ENCODE data around the gene PTER.

PTER gene, protein sequence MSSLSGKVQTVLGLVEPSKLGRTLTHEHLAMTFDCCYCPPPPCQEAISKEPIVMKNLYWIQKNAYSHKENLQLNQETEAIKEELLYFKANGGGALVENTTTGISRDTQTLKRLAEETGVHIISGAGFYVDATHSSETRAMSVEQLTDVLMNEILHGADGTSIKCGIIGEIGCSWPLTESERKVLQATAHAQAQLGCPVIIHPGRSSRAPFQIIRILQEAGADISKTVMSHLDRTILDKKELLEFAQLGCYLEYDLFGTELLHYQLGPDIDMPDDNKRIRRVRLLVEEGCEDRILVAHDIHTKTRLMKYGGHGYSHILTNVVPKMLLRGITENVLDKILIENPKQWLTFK

DNA sequence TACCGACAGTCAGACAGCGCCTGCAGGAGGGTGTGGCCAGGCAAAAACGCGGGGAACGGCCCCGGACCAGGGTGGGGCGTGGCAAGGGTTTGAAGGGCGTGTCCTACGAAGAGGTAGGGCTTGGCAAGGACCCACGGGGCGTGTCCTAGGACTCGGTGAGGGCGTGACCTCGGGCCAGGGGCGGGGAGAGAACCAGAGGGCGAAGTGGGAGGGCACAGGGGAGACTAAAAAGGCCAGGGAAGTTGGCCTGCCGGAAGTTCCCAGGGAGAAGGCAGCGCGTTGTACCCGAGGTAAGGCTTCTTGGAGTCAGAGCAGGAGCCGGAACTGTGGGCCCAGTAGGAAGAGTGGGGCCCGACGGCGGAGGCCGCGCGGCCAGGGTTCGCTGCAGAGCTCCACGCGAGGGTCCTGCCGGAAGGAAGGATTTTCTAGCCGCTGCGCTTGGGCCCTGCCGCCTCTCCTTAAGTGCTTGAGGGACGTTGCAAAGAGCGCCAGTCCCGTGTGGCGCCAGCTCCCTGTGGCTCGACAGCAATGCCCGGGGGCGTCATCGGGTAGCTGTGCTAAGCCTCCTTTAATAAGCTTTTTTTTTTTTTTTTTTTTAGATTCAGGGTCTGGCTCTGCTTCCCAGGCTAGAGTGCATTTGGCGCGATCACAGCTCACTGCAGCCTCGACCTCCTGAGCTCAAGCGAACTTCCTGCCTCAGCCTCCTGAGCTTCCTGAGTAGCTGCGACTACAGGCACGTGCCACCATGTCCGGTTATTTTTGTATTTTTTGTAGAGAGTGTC lies at the start of gene PTER:
PTER (plus strand) TSS at position 253 of the 782 bp plus-strand sequence. CDS start 47,375 bp downstream, outside the sequence.
- Histone ChIP-seq H3K4me3 (replicated peaks; ENCODE audit: low read depth, low read length) (peak within 1 kb of the TSS; percentile 79), H3K36me3 (ENCODE audit: control insufficient read depth, insufficient read depth, low read length) (no peaks in the 10 kb centered on the region), H3K27me3 (replicated peaks; ENCODE audit: control insufficient read depth, insufficient read depth, low read length) (no peaks in the 10 kb centered on the region)
- TF ChIP-seq, protein P1, sequence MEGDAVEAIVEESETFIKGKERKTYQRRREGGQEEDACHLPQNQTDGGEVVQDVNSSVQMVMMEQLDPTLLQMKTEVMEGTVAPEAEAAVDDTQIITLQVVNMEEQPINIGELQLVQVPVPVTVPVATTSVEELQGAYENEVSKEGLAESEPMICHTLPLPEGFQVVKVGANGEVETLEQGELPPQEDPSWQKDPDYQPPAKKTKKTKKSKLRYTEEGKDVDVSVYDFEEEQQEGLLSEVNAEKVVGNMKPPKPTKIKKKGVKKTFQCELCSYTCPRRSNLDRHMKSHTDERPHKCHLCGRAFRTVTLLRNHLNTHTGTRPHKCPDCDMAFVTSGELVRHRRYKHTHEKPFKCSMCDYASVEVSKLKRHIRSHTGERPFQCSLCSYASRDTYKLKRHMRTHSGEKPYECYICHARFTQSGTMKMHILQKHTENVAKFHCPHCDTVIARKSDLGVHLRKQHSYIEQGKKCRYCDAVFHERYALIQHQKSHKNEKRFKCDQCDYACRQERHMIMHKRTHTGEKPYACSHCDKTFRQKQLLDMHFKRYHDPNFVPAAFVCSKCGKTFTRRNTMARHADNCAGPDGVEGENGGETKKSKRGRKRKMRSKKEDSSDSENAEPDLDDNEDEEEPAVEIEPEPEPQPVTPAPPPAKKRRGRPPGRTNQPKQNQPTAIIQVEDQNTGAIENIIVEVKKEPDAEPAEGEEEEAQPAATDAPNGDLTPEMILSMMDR (IDR thresholded peaks at IDR 0.05; ENCODE audit: insufficient read depth, low read length, poor library complexity, severe bottlenecking) = no peak
- DNase-seq (ENCODE audit: extremely low read depth, insufficient read length) = peak; percentile 95

DNA sequence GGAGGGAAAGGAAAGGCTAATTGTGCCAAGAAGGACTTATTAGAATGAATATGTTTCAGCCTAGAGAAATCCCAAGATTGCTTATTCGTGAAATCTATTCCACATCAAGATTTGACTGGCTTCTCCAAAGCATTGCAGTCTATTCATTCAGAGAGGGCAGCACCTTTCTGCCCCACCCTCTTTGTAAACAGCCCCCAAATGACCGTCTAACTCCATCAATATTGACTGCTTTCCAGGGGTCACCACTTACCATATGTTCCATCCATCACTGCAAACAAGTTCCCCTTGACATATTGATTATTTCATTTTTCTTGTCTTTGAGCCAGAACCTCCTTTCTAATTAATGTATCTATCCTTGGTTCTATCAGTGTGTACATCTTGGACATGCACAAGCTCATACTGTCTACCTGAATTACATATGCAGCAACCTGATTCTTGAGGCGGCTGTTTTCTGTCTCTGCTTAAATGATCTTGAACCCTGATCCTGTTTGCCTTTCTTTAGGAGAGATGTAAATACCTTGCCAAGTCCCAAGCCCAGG lies 44.2 kb upstream of the PTER start:
- TF ChIP-seq, protein P1 (IDR thresholded peaks at IDR 0.05; ENCODE audit: insufficient read depth, low read length, poor library complexity, severe bottlenecking) = no peak
- Histone ChIP-seq H3K4me3 (replicated peaks; ENCODE audit: low read depth, low read length) (no peak overlapping the region), H3K36me3 (ENCODE audit: control insufficient read depth, insufficient read depth, low read length) (no peaks in the 10 kb centered on the region), H3K27me3 (replicated peaks; ENCODE audit: control insufficient read depth, insufficient read depth, low read length) (no peaks in the 10 kb centered on the region)
- DNase-seq (ENCODE audit: extremely low read depth, insufficient read length) = no peak

DNA sequence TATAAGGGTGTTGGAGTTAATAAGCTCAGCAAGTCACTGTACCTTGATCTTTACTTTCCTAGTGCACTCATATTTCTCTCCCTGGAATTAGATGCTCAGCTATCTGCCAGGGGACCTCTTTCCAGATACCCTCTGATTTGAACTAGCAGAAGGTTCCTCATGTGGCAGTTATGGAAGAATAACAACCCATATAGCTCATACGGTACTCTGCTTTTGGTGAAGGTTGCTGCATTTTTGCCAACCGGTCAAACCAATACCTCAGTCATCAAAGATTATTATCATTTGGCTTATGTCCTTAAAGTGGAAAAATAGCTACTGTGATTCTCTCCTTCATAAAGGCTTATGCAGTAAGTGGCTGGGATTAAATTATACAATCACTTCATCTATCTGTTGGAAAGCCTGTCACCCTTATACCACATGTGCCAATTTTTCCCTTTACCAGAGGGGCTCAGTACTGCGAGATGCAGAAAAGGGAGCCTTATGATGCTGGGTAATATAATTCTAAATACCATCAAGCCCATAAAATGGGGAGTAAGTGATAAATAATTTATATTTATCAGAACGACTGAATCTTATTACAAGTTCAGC lies 43.4 kb upstream of the PTER start:
- H3K4me3 ChIP-seq (replicated peaks; ENCODE audit: low read depth, low read length) = no peak overlapping the region

DNA sequence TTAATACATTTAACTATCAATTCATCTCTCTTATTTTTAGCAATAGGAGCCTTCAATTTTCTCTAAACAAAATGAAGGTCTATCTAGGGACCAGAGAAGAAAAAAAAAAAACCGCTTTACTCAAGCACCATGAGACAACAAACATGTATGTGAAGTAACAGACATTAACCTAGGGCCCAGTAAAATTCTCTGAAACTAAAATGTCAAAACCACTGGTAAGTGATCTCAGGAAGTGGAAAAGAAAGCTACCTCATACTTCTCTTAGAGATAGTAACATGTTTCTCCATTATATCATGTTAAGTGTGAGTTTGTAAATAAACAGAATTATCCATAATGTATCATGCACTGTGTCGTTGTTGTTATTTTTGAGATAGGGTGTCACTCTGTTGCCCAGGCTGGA lies 35.4 kb upstream of the PTER start:
- Histone ChIP-seq H3K4me3 (replicated peaks; ENCODE audit: low read depth, low read length) (no peak overlapping the region), H3K27me3 (replicated peaks; ENCODE audit: control insufficient read depth, insufficient read depth, low read length) (no peaks in the 10 kb centered on the region), H3K36me3 (ENCODE audit: control insufficient read depth, insufficient read depth, low read length) (no peaks in the 10 kb centered on the region)
- TF ChIP-seq, protein P1 (IDR thresholded peaks at IDR 0.05; ENCODE audit: insufficient read depth, low read length, poor library complexity, severe bottlenecking) = no peak
- no peak for DNase-seq (ENCODE audit: extremely low read depth, insufficient read length)

More for the DNA sequence above, 43.4 kb upstream of the PTER start:
- no peaks in the 10 kb centered on the region for H3K27me3 ChIP-seq (replicated peaks; ENCODE audit: control insufficient read depth, insufficient read depth, low read length)
- no peaks in the 10 kb centered on the region for H3K36me3 ChIP-seq (ENCODE audit: control insufficient read depth, insufficient read depth, low read length)
- DNase-seq (ENCODE audit: extremely low read depth, insufficient read length) = no peak
- TF ChIP-seq, protein P1 (IDR thresholded peaks at IDR 0.05; ENCODE audit: insufficient read depth, low read length, poor library complexity, severe bottlenecking) = no peak

DNA sequence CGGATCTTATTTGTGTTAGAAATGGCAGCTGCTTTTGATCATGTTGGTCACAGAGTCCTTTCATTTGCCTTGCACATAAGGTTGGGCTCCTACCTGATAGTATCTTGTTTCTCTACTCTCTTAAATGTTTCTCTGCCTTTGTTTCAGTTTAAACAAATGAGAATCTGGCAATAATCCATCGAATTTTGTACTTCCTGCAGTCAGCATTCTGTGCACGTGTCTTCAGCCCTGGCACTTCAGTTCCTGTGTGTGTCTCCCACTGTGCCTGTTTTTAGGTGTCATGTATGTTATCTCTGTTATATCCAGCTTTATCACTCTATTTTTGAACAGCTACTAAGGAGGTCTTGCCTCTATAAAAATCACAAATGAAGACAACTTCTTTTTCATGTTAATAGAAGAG lies 28.4 kb upstream of the PTER start:
- DNase-seq (ENCODE audit: extremely low read depth, insufficient read length) = no peak
- Histone ChIP-seq H3K36me3 (ENCODE audit: control insufficient read depth, insufficient read depth, low read length) (no peaks in the 10 kb centered on the region), H3K4me3 (replicated peaks; ENCODE audit: low read depth, low read length) (no peak overlapping the region), H3K27me3 (replicated peaks; ENCODE audit: control insufficient read depth, insufficient read depth, low read length) (no peaks in the 10 kb centered on the region)
- TF ChIP-seq, protein P1 (IDR thresholded peaks at IDR 0.05; ENCODE audit: insufficient read depth, low read length, poor library complexity, severe bottlenecking) = no peak
